Hepatocyte (in vitro differentiated cells): ENCODE measurements around the gene RNF169.

Experiments used
- EZH2 ChIP-seq: fragments of 200-600 bp; sonication (generic); IDR thresholded peaks from 2 replicates; pipeline ENCODE4 v1.6.1; 2016; ENCODE audit warnings: antibody characterized with exemption, mild to moderate bottlenecking, borderline replicate concordance
- TF ChIP-seq, protein P1 (sequence below): fragments of 200-600 bp; sonication (generic); IDR thresholded peaks from 2 replicates; pipeline ENCODE4 v1.5.1; 2016; ENCODE audit warnings: antibody characterized with exemption, mild to moderate bottlenecking; ENCODE audit not compliant: poor library complexity

DNA sequence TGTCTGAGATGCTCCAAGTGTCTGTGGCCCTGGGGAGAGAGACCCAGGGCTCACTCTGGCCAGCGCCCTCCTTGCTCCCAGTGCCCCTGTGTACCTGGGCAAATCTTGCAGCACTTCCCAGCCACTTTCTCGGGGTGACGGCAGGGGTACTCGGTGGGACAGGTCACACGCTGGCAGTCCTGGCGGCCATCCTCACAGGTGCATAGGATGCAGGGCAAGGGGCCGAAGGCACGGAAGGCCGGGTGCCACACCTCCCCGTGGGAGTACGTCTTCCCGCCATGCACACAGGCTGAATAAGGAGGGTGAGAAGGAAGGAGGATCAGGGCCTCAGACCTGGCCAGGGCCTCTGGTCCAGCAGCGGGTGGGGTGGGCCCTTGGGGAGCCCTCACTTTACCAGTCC lies 45.4 kb upstream of the RNF169 start:
- TF ChIP-seq, protein P1, sequence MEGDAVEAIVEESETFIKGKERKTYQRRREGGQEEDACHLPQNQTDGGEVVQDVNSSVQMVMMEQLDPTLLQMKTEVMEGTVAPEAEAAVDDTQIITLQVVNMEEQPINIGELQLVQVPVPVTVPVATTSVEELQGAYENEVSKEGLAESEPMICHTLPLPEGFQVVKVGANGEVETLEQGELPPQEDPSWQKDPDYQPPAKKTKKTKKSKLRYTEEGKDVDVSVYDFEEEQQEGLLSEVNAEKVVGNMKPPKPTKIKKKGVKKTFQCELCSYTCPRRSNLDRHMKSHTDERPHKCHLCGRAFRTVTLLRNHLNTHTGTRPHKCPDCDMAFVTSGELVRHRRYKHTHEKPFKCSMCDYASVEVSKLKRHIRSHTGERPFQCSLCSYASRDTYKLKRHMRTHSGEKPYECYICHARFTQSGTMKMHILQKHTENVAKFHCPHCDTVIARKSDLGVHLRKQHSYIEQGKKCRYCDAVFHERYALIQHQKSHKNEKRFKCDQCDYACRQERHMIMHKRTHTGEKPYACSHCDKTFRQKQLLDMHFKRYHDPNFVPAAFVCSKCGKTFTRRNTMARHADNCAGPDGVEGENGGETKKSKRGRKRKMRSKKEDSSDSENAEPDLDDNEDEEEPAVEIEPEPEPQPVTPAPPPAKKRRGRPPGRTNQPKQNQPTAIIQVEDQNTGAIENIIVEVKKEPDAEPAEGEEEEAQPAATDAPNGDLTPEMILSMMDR: no peak
- TF ChIP-seq EZH2: no peak
